Fibroblast of the conjunctiva (primary cell): ENCODE measurements around the gene CREB3.

ENCODE experiments used
- DNase-seq: peaks from one replicate; pipeline ENCODE4 v3.0.0-alpha.2; 2010; ENCODE audit warnings: low read depth

The CREB3 gene

GRCh38 chr9:35702696-35703095 is 29.8 kb upstream of the CREB3 start:
- DNase-seq: no peak

GRCh38 chr9:35703906-35704672 is 28.4 kb upstream of the CREB3 start:
- DNase-seq: no peak

GRCh38 chr9:35705372-35705771 is 27.1 kb upstream of the CREB3 start:
- DNase-seq: no peak

GRCh38 chr9:35705836-35706430 is 26.5 kb upstream of the CREB3 start:
- no peak for DNase-seq

GRCh38 chr9:35706951-35707350 is 25.5 kb upstream of the CREB3 start:
- DNase-seq: no peak

- DNase-seq: no peak
These were observed 24.3 kb upstream of the CREB3 start for GRCh38 chr9:35708146-35708545.

GRCh38 chr9:35710818-35711500 is 21.5 kb upstream of the CREB3 start:
- no peak for DNase-seq

GRCh38 chr9:35711501-35712428 is 20.7 kb upstream of the CREB3 start:
- no peak for DNase-seq

- DNase-seq: no peak
These were observed 19.6 kb upstream of the CREB3 start for GRCh38 chr9:35712762-35713400.

GRCh38 chr9:35713578-35713977 is 18.9 kb upstream of the CREB3 start:
- no peak for DNase-seq

GRCh38 chr9:35714123-35714522 is 18.3 kb upstream of the CREB3 start:
- no peak for DNase-seq

GRCh38 chr9:35714579-35715252 is 17.8 kb upstream of the CREB3 start:
- DNase-seq: no peak

GRCh38 chr9:35716230-35716629 is 16.2 kb upstream of the CREB3 start:
- DNase-seq: no peak

- no peak for DNase-seq
These were observed 15.2 kb upstream of the CREB3 start for GRCh38 chr9:35717132-35717870.

GRCh38 chr9:35718721-35719511 is 13.6 kb upstream of the CREB3 start:
- DNase-seq: no peak

GRCh38 chr9:35719546-35719945 is 12.9 kb upstream of the CREB3 start:
- no peak for DNase-seq

GRCh38 chr9:35723426-35723825 is 9.0 kb upstream of the CREB3 start:
- no peak for DNase-seq

GRCh38 chr9:35723908-35724307 is 8.6 kb upstream of the CREB3 start:
- no peak for DNase-seq

- no peak for DNase-seq
These were observed 7.1 kb upstream of the CREB3 start for GRCh38 chr9:35725362-35725761.

- no peak for DNase-seq
These were observed 5.5 kb upstream of the CREB3 start for GRCh38 chr9:35726931-35727330.
